G401 (cell line): ENCODE measurements around the gene DNAJB4. TPM values are rescaled to one million over a fixed set of nuclear protein-coding genes. Genes with fewer than 3 reads are reported as not detected.

Source experiments
- DNase-seq: peaks from one replicate; pipeline ENCODE4 v3.0.0-alpha.2; 2015; ENCODE audit warnings: low spot score
- in situ Hi-C: cut with HindIII; loops from 2 replicates; pipeline ENCODE4 v1.10.0; 2016; ENCODE audit warnings: low sequenced_read_pairs, mixed read lengths
- total RNA-seq: library from RNA; depleted of rRNA; stranded (reverse); fragments of >200 nt; shearing (Covaris generic); gene quantifications from 2 replicates; pipeline ENCODE4 v1.2.3, GENCODE V29; 2014

Gene DNAJB4
- total RNA-seq, 1 experiment from 2014 or later, result 8.2 TPM

DNA sequence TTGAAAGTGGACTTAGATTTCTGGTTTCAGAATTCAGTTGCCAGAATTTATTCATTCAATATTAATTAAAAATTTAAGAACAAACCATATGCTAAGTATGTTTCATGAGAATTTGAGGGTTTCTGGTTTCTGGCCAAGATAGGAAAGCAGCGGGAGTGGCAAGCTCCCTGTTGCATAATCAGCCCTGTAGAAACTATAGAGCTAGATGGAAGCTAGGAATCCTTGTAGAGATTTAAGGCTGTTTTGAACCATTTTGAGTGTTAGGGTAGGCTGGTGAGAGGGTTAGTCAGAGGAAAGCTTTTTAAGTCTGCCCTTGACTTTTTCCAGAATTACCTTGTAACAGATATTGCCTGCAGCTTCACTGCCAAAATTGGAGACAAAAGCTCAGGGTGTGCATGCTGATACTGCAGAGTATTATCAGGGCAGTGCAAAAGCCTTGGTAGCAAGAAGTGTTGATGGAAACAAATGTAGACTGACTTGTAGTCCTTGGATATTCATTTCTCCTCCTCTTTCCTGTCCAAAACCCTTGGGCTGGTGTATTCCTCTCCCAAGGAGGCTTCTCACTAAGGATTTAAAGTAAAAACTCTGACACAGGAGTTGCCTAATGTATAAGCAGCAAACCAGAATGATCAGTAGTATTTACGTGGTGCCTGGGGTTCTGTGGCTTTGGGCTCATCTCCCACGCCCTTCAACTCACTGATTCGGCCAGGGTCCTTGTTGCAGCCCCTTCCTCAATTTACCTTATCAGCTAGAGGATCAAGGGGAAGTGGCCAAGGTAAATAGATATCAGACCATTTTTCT lies 28.5 kb downstream of the DNAJB4 start:
- no peak for DNase-seq
- in situ Hi-C loops, result no loop called here

DNA sequence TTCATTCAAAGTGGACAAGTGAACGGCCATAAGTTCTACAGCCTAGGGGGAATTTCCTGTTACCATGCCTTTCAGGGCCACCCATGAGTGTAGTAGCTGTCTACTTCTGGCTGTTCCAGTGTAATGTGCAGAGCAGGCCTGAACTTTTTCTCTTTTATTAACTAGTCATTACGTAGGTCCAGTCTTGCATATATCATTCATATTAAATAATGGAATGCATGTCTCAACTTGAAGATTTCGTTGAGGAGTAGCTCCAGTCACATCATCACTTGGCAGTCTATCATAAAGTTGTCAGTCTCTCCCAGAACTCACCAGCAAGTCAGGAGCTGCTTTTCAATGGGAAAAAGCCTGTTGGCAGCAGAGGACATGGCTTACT lies 29.0 kb downstream of the DNAJB4 start:
- DNase-seq, result no peak
- in situ Hi-C loops, result no loop called here

DNA sequence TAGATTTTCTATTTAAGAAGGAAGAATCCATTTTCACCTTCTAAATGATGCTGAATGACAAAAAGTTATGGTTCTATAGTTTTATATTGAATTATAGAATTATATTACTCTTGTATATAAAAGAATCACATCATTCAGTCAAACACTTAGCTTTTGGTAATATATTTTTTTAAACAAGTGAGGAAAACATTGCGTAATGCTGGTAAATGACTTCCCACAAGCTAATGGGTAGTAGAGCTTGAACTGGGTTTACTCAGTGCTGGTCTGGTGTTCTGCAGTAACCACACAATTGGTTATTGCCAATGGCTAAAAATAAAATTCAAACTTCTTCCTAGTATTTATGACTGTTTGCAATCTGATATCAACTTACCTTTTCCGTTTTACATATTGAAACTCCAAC lies 30.4 kb downstream of the DNAJB4 start:
- in situ Hi-C loops, result no loop called here
- DNase-seq, result no peak

- in situ Hi-C loops, result no loop called here
- no peak for DNase-seq
Measured at GRCh38 chr1:78036450-78036849, 31.7 kb downstream of the DNAJB4 start.

DNA sequence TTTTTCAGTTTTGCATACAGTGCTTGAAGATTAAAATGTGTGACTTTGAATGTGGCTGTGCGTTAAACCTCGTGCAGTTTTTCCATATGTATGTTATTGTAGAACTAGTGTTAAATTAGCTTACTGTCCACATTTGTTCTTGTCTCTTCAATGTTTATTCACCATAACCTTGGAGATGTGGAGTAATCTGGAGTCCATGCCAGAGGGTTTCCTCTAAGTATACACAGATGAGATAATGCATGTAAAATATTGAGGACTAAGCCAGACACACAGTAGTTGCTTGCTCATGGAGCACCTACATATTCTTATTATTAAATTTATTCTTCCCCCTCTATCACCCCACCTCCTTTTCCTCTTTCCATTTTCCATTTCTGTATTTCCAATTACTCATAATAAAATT lies 33.3 kb downstream of the DNAJB4 start:
- DNase-seq, result no peak
- in situ Hi-C loops, result no loop called here

GRCh38 chr1:78038491-78038939 lies 33.8 kb downstream of the DNAJB4 start:
- in situ Hi-C loops, result no loop called here

GRCh38 chr1:78040484-78041089 lies 35.8 kb downstream of the DNAJB4 start:
- DNase-seq, result no peak
- in situ Hi-C loops, result no loop called here

More at GRCh38 chr1:78038491-78038939, 33.8 kb downstream of the DNAJB4 start:
- DNase-seq, result no peak

- in situ Hi-C loops, result no loop called here
Measured at GRCh38 chr1:78043436-78043835, 38.7 kb downstream of the DNAJB4 start.

DNA sequence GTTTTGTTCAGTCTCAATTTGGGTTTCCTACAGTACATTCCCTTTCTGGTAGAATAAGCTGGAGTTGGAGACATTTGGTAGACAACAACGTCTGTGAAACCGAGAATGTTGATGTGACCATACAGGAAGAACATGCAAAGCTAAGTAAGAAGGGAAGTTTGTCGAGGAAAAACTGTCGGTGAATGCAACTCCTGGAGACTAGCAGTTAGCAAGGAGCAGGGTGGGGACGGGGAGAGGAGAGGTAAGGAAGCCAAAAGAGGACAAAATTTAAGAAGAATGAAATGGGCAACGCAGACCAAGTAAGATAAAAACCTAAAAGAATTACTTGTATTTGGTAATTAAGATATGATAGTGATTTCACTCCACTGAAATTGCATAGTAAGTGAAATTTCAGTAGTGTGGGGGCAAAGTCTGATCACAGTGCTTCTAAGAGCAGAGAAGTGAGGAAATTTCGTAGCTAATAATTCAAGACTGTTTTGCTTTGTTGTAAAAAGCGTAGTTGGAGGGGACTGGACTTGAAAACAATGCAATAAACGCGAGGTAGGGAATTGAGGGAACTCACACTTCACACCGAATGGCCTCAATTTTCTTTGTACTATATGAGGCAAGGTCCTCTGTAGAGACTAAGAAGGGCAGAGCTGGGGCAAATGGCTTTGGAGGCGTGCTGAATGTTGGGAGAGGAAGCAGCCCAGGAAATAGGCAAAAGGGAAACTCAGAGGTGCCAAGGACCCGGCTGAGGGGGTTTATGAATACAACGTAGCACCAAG lies 40.2 kb downstream of the DNAJB4 start:
- no peak for DNase-seq
- in situ Hi-C loops, result no loop called here

More at GRCh38 chr1:78043436-78043835, 38.7 kb downstream of the DNAJB4 start:
- no peak for DNase-seq

DNA sequence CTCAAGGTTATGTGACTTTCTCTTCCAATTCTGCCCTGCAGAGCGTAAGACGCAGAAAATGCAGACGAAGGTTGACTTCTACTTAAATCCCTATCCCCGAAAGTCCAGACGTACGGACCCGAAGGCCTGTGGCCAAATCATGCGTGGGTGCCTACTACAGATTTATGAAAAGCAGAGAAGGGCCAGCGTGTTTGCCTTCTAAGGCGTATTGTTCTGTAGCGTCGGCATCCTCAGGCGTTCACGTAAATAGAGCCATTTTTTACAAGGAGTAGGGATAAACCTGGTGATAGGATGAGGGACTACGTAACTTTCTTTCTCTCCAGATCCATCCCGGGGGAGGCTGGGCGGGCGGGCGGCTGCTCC lies 40.8 kb downstream of the DNAJB4 start:
- in situ Hi-C loops, result no loop called here

DNA sequence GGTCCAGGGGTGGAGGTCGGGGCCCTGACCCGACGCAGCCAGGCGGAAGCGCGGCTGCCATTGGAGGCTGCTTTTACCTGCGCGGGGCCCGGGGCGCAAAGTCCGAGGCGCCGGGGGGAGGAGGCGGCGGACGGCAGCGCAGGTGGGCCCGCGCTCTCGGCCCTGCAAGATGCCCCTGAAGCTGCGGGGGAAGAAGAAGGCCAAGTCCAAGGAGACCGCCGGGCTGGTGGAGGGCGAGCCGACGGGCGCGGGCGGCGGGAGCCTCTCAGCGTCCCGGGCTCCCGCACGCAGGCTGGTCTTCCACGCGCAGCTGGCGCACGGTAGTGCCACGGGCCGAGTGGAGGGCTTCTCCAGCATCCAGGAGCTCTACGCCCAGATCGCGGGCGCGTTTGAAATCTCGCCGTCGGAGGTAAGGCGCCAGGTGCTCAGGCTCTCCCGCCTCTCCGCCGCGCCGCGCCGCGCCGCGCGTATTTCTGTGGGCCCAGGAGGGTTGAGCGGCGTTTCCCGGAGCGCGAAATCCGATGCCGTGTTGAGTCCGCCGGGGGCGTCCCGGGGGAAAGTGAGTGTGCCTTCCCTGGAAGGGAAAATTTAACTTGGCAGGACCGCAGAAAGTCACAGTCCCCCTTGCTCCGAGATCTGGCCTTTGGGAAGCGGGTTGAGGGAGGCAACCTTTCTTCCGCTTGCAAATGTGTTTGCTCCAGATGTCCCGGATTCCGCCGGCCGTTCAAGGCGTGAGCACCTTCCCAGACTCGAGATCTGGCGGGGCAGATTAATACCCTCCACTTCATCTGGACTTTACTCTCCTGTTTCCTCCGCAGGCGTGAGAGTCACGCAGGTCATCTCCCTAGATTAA lies 41.4 kb downstream of the DNAJB4 start, which contains the start of gene GIPC2:
GIPC2 (plus strand) TSS at position 41 of the 853 bp plus-strand sequence; CDS start at position 170, 129 bp downstream.
- DNase-seq, result no peak
- in situ Hi-C loops, result no loop called here

More for the DNA sequence above, 40.8 kb downstream of the DNAJB4 start:
- DNase-seq, result no peak

GRCh38 chr1:78047106-78047505 lies 42.4 kb downstream of the DNAJB4 start:
- in situ Hi-C loops, result no loop called here
- DNase-seq, result no peak

DNA sequence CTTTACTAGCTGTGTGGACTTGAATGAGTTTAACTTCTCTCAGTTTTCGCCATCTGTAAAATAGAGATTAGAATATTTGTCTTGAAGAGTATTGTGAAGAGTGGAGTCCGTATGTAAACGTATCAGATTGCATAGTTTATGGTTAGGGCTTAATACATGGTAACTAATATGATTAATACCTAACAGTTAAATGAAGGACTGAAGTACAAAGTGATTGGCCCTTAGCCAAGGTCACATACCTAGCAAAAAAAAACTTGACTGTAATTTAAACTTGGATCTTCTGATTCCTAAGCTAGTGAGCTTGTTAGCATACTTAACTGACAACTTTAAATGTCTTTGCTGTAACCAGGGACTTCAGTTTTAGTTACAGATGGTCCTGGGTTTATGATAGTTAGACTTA lies 42.9 kb downstream of the DNAJB4 start:
- in situ Hi-C loops, result no loop called here
- DNase-seq, result no peak

- DNase-seq, result no peak
- in situ Hi-C loops, result no loop called here
Measured at GRCh38 chr1:78048446-78048845, 43.7 kb downstream of the DNAJB4 start.

- in situ Hi-C loops, result no loop called here
- no peak for DNase-seq
Measured at GRCh38 chr1:78049396-78049795, 44.7 kb downstream of the DNAJB4 start.

- DNase-seq, result no peak
- in situ Hi-C loops, result no loop called here
Measured at GRCh38 chr1:78051005-78051404, 46.3 kb downstream of the DNAJB4 start.

DNA sequence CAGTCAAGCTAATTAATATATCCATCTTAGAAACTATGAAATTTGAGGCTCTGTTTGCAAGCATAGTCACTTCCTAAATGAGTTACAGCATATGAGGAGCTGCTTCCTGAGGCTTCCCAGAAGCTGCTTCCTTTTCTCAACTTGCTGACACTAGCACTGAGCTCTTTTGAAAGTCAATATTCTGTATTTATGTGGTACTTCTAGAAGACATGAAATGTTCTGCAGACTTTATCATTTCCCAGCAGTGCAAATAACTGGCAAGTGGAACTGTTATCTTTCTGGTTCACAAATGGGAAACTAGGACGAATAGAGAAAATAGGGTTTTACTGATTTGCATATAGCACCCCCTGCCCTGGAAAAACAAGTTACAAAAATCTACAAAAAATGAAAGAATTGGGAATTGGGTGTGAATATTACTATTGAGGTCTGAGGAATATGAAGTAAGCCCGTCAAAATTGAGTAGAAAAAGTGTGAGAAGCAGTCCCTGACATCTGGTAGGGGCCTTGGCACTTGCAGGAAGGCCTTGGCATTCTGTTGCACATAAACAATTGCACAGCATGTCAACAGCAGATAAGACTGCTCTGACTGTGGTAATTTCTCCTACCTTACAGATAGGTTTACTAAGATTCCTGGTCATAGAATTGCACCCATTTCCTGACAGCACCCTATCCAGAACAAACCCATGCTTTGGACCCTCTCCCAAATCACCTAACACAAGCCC lies 48.1 kb downstream of the DNAJB4 start:
- no peak for DNase-seq
- in situ Hi-C loops, result no loop called here

DNA sequence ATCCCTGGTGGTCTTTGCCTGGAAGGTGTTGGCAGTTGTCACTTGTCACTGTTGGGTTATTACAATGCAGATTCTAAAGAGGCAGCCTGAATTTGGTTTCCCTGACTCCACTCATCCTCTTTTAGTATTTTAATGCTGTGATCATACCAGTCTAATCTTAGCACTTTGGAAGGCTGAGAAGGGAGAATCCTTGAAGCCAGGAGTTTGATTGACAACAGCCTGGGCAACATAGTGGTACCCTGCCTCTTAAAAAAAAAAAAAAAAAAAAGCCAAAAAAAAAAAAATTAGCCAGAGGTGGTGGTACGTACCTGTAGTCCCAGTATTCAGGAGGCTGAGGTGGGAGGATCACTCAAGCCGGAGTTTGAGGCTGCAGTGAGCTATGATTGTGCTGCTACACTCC lies 48.8 kb downstream of the DNAJB4 start:
- no peak for DNase-seq
- in situ Hi-C loops, result no loop called here

- in situ Hi-C loops, result no loop called here
- no peak for DNase-seq
Measured at GRCh38 chr1:78054559-78054958, 49.8 kb downstream of the DNAJB4 start.
